ENCODE measurements around the gene KRT78. TPM values are rescaled to one million over a fixed set of nuclear protein-coding genes. Genes with fewer than 3 reads are reported as not detected.
A peak's percentile ranks its signal among the peaks of the same experiment; 100 is the strongest.
"Not testable (repeated sequence)": the region's sequence is repeated elsewhere in the genome, so short reads cannot be mapped to it uniquely, and the experiment has no call there.

KRT78 gene
- total RNA-seq, 2 donors from 2014 or later = not detected

GRCh38 chr12:52806169-52806811, 42.5 kb downstream of the KRT78 start:
- ATAC-seq = no peak
- intact Hi-C loops (cut with DNase I, micrococcal nuclease) = no loop called here

GRCh38 chr12:52805739-52806138, 43.1 kb downstream of the KRT78 start:
- no peak for ATAC-seq
- DNase-seq = no peak
- intact Hi-C loops (cut with DNase I, micrococcal nuclease) = no loop called here

More at GRCh38 chr12:52806169-52806811, 42.5 kb downstream of the KRT78 start:
- no peak for DNase-seq

- intact Hi-C loops (cut with DNase I, micrococcal nuclease) = no loop called here
- DNase-seq = no peak
- no peak for ATAC-seq
Measured at GRCh38 chr12:52805000-52805399, 43.8 kb downstream of the KRT78 start.

- ATAC-seq (no peak), DNase-seq (no peak)
- intact Hi-C loops (cut with DNase I, micrococcal nuclease) = no loop called here
Measured at GRCh38 chr12:52802442-52802841, 46.4 kb downstream of the KRT78 start.

GRCh38 chr12:52801773-52802172, 47.0 kb downstream of the KRT78 start:
- intact Hi-C loops (cut with DNase I, micrococcal nuclease) = no loop called here
- no peak for ATAC-seq

GRCh38 chr12:52800259-52800917, 48.4 kb downstream of the KRT78 start:
- peak in 1 of 2 donors; percentile 17 for DNase-seq
- ATAC-seq = peak; percentile 77
- intact Hi-C loops (cut with DNase I, micrococcal nuclease) = no loop called here

More at GRCh38 chr12:52801773-52802172, 47.0 kb downstream of the KRT78 start:
- DNase-seq = no peak

- DNase-seq (no peak), ATAC-seq (no peak)
- intact Hi-C loops (cut with DNase I, micrococcal nuclease) = no loop called here
Measured at GRCh38 chr12:52799505-52800211, 49.1 kb downstream of the KRT78 start.

GRCh38 chr12:52798671-52799504, 49.9 kb downstream of the KRT78 start:
- DNase-seq (no peak), ATAC-seq (no peak)
- intact Hi-C loops (cut with DNase I, micrococcal nuclease) = no loop called here

- no peak for ATAC-seq
- intact Hi-C loops (cut with DNase I, micrococcal nuclease) = no loop called here
Measured at GRCh38 chr12:52798003-52798670, 50.7 kb downstream of the KRT78 start.

GRCh38 chr12:52797529-52797894, 51.3 kb downstream of the KRT78 start:
- no peak for ATAC-seq
- intact Hi-C loops (cut with DNase I, micrococcal nuclease) = no loop called here
- no peak for DNase-seq

More at GRCh38 chr12:52798003-52798670, 50.7 kb downstream of the KRT78 start:
- no peak for DNase-seq

- intact Hi-C loops (cut with DNase I, micrococcal nuclease) = no loop called here
- peak; percentile 52 for ATAC-seq
- DNase-seq = no peak
Measured at GRCh38 chr12:52796839-52797528, 51.8 kb downstream of the KRT78 start.

GRCh38 chr12:52796429-52796794, 52.4 kb downstream of the KRT78 start:
- ATAC-seq = no peak
- intact Hi-C loops (cut with DNase I, micrococcal nuclease) = no loop called here
- no peak for DNase-seq

GRCh38 chr12:52795694-52796428, 52.9 kb downstream of the KRT78 start, which contains the start of gene KRT3:
Gene KRT3, minus strand, starts transcription at chr12:52796117. Its CDS starts 75 bp downstream, at chr12:52796042.
- DNase-seq (no peak), ATAC-seq (no peak)
- intact Hi-C loops (cut with DNase I, micrococcal nuclease) = no loop called here

GRCh38 chr12:52795332-52795674, 53.5 kb downstream of the KRT78 start:
- ATAC-seq; DNase-seq; intact Hi-C loops (cut with DNase I, micrococcal nuclease): not testable (repeated sequence)

- intact Hi-C loops (cut with DNase I, micrococcal nuclease) = no loop called here
- DNase-seq (no peak), ATAC-seq (no peak)
Measured at GRCh38 chr12:52794479-52795331, 54.1 kb downstream of the KRT78 start.

GRCh38 chr12:52792185-52793029, 56.4 kb downstream of the KRT78 start:
- DNase-seq (no peak), ATAC-seq (no peak)
- intact Hi-C loops (cut with DNase I, micrococcal nuclease) = no loop called here

Data from left colon (tissue), 2 donors.